ENCODE measurements around the gene SGIP1.
"Not testable (repeated sequence)": the region's sequence is repeated elsewhere in the genome, so short reads cannot be mapped to it uniquely, and the experiment has no call there.

DNA sequence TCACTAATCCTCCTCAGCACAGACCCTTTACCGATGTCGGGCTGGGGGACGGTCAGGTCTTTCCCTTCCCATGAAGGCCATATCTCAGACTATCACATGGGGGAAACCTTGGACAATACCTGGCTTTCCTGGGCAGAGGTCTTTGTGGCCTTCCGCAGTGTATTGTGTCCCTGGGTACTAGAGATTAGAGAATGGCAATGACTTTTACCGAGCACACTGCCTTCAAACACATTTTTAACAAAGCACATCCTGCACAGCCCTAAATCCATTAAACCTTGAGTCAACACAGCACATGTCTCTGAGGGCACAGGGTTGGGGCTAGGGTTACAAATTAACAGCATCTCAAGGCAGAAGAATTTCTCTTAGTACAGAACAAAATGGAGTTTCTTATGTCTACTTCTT, 58.2 kb downstream of the SGIP1 start:
- not testable (repeated sequence) for TF ChIP-seq POLR2A, POLR2AphosphoS5, TAF1, POU2F2 (IDR thresholded peaks at IDR 0.05; ENCODE audit: low read depth, low read length)
